ENCODE results near the gene NR2F2.
A peak's percentile ranks its signal among the peaks of the same experiment; 100 is the strongest.

Gene NR2F2

DNA sequence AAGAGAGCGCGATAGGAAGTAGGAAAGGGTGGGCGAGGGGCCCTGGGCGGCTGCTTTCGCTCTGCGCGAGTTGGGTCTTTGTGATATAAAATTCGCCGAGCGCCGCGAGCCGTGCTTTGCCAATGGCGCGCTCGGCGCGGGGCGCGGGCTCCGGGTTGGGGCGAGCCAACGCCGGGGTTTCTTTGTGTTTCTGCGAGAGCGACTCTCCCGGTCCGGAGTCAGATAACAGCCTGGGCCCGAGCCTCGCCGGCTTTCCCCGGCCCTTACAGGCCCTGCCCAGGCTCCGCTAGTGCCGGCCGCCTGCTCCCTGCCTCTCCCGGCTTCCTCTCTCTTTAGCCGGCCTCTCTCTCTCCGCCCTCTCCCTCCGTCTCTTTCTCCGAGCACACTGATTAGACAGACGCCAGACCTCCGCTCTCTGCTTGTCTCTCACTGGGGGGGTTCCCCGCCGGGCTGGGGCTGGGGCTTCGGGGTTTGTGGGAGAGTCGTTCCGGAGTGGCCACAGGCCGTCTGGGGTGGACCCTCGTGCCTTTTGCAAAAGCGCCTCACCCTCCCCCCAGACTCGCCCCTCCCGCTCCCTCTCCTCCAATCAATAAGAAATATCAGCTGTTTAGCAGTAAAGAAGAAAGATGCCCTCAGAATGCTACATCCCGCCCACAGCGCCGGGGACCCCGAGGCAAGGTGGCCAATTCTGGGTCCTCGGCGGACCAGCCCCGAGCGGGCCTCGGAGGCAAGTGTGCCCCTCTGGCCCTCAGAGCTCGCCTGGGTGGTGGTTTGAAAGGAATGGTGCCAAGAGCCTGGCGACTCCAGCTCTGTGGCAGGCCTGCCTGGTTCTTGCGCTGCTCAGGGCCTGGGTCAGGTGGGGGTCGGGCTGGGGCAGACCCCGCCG is 2.9 kb downstream of the NR2F2 start:
- DNase-seq: peak; percentile 30

DNA sequence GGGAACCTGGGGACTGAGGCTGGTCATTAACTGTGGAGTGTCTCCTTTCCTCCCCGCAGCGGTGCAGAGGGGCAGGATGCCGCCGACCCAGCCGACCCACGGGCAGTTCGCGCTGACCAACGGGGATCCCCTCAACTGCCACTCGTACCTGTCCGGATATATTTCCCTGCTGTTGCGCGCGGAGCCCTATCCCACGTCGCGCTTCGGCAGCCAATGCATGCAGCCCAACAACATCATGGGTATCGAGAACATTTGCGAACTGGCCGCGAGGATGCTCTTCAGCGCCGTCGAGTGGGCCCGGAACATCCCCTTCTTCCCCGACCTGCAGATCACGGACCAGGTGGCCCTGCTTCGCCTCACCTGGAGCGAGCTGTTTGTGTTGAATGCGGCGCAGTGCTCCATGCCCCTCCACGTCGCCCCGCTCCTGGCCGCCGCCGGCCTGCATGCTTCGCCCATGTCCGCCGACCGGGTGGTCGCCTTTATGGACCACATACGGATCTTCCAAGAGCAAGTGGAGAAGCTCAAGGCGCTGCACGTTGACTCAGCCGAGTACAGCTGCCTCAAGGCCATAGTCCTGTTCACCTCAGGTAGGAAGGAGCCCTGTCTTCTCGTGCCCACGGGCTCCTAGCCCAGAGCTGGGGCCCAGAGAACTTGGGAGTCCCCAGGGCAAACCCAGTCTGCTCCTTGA is 3.7 kb downstream of the NR2F2 start:
- DNase-seq: peak; percentile 16

DNA sequence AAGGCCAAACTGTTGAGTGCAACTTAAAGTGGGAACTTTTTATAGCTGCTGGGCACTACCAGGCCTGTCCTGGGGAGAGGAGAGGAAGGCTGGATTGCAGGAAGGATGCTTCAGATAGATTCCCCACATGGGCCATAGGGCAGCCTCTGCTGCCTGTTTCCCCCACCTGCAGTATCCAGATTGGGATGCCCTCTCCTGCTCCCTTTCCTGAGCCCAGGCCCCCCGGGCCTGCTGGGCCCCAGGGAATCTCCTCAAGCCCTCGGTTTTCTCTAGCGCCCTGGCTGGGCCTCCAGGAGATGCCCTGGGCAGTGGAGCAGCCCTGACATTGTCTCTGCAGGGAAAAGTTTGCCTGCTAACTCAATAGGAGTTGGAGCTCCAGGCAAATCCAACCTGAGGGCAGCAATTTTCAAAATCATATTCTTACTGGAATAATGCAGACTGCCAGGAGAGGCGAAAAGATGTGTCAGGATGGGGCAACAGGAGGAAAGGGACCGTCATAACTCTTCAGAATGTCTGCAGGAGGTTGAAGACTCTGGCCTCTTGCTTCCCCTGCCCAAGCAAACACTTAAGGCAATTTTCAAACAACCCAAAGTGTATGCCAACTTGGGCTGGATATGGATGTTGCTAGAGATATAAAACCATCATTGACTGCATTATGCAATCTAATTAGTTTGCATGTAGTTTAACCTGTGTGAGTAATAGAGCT is 4.4 kb downstream of the NR2F2 start:
- no peak for DNase-seq

DNA sequence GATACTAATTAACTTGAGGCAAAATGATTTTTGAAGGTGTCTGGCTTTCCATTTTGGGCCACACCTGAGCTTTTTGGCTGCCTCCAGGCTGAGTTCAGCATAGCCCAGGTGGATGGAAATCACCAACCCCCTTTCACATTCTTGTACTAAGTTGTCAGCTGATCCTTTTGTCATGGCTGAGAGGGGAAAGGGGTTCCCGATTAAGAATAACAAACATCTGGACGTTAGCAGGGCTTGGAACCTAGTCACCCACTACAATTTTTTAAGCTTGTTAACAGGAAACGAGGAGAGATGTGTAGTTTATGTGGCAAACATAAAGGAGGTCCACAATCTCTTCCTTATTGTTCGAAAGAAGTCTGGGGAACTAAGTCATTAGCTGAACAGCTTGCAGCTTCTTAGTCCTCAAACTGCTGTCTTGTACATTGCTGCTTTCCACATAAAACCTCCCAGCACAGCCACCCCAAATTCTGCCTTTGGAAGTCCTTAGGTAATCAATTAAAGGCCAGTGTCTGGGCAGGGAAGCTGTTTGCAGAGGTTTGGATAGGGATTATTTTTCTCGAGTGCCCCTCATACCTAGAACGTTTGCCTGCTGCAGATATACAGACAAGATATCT is 5.0 kb downstream of the NR2F2 start:
- no peak for DNase-seq

DNA sequence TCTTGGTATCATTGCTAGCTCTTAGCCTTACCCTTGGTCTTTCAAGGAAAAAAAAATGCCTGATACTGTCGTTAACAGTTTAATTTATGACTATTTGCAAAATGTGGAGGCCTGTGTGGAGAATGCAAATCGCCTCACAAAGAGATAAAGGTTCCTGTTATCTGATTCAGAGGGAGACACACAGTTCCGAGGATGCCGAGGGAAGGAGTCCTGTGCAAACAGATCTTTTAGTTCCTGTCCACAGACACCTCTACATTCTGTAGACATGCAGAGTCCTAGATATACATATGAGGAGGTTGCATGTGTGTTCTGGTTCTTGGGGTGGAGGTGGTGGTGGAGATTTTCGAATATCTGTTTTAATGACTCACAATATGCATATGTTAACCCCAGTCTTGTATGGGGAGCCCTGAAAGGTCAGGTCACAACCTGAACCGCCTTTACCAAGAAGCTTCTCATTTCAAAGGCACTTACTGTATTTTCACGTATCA is 5.7 kb downstream of the NR2F2 start:
- peak; percentile 44 for DNase-seq

DNA sequence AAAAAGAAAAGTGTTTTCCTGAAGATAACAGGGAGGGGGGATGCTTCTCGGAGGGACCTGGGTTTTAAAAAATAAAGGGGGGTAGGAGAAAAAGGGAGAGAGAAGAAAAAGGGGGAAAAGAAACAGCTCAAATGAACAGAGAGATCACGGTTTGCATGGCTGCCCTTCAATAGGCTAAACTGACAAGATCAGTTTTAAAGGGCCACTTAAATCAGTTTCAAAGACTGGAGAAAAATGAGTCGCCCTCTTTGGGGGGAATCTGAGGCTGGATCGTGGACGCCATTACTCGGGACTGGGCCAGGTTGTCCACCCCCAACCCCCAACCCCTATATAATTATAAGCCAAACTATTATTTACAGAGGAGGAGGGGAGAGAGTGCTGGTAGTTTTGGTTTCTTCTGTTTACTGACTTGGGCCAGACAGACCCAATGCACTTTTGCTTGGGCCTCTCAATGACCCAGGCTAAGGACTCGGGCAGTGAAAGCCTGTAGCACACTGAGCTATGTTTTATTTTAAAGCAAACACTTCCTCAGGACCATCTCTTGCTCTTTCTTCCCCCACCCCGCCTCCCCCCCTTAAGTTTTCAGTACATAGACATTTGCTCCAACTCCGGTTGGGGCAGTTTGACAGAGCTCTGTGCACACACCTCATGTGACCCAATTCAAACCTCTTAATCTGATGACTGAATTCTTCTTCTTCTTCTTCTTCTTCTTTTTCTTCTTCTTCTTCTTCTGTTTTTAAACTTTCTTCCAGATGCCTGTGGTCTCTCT is 6.3 kb downstream of the NR2F2 start:
- DNase-seq: peak; percentile 51

DNA sequence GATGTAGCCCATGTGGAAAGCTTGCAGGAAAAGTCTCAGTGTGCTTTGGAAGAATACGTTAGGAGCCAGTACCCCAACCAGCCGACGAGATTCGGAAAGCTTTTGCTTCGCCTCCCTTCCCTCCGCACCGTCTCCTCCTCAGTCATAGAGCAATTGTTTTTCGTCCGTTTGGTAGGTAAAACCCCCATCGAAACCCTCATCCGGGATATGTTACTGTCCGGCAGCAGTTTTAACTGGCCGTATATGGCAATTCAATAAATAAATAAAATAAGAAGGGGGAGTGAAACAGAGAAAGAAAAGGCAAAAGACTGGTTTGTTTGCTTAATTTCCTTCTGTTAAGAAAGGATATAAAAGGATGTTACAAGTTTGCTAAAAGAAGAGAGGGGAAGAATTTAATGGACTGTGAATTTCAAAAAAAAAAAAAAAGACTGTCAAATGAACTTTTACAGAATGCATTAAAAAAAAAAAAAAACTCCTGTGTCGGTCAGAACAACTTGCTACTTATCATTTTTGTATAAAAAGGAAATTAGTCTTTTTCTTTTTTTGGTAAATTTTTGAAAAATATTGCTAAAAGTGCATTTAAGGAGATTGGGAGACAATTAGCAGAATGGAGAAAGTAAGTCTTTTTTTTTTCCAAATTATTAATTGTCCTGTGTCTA is 7.0 kb downstream of the NR2F2 start:
- peak; percentile 42 for DNase-seq

DNA sequence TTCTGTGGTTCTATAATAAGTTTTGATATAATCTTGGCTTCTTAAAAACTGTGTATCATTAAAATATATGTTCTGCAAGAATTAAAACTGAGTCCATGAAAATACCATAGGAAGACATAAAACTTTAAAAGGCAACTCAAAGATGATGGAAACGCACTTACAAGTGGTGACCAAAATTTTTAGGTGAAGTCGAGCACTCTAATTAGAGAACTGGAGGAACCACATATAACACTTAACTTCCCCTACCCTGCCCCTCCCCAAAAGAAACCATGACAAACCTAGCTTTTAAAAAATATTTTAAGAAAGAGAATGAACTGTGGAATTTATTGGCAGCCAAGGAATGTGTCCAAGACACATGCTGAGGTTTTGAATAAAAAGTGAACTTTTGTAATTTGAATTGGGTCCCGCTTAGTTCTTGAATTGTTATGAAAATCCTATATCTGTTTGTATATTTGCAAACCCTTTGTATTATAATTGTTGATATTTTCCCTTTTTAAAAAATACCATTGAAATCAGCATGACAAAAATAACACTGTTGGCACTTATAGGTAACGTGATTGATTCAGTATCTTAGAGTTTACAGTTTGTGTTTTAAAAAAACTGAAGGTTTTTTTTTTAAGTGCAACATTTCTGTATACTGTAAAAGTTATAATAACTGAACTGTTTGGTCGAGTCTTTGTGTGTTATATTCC is 7.7 kb downstream of the NR2F2 start:
- peak; percentile 48 for DNase-seq

DNA sequence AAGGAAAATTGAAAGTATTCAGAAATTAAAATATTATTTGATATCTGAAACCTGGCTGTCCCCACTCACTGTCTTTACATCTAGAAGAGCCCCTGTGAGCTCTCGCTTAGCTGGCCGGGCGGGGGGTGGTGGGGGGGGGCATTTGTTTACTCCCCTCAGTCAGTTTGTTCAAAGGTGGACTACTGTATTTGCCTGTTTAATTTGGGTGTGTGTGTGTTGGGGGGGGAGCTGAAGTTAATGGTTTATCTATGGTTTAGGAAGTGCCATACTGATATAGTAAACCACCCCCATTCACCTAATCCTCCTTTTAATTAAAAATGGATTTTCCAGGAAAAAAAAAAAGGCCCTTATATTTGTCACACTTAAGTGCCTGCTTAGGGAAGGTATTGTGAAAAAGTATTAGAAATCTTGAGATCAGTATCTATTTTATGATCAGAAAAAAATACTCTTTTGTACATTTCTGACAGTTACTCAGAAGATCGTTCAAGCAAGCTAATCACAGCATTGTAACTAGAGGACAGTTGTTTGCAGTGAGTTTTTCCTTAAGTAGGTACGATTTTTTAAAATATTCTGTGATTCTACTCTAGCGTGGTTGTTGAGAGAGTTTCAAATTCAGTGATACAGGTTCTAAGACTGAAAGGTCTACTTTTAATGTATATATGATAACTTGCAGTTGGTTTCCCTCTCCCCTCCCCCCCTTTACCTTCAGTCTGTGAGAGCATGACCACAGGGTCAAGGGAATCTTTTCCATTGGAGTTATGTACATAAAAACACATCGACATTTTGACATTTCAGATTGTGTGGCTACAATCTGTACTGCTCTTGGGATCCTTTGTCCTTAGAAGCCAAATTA is 8.5 kb downstream of the NR2F2 start:
- DNase-seq: peak; percentile 51

DNA sequence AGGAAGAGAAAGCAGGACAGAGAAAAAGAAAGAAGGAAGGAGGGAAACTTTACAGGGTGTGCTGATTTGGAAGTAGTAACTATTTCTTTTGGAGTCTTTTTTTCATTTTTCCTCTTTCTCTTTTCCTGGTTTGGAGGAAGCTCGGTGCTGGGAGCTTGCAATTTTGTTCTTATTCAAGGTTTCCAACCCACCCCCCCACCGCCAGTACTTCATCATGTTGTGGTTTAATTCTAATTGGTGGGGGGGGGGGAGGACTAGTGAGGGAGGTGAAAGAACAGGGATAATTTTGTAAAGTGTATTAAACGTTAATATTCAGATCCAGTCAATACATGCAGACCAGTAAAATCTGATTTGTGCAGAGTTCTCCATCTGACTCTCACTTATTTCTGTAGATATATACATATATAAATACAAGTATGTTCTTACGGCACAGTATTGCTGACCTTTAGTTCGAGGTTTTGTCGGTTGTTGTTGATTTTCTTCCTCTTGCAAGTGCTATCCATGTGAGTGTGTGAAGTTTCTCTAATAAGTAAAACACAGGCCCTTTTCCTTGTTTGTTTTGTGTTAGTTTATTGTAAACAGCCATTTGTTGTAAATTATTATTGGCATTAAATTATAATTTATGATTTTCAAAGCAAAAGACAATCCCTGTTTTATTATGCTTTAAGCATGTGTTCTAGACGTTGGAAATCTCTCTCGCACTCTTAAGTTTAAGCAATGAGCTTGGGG is 9.3 kb downstream of the NR2F2 start:
- DNase-seq: no peak

DNA sequence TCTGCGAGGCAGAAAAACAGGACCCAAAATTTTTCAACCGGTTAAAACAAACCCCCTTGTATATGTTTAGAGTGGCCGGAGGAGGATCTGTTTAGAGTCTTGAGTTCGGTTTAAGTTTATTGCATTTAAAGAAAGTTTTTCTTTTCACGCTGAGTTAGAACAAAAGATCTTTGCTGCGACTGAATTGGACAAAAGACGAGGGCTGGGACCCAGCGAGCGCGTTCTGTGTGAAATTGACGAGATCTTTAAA is 9.8 kb downstream of the NR2F2 start:
- no peak for DNase-seq

DNA sequence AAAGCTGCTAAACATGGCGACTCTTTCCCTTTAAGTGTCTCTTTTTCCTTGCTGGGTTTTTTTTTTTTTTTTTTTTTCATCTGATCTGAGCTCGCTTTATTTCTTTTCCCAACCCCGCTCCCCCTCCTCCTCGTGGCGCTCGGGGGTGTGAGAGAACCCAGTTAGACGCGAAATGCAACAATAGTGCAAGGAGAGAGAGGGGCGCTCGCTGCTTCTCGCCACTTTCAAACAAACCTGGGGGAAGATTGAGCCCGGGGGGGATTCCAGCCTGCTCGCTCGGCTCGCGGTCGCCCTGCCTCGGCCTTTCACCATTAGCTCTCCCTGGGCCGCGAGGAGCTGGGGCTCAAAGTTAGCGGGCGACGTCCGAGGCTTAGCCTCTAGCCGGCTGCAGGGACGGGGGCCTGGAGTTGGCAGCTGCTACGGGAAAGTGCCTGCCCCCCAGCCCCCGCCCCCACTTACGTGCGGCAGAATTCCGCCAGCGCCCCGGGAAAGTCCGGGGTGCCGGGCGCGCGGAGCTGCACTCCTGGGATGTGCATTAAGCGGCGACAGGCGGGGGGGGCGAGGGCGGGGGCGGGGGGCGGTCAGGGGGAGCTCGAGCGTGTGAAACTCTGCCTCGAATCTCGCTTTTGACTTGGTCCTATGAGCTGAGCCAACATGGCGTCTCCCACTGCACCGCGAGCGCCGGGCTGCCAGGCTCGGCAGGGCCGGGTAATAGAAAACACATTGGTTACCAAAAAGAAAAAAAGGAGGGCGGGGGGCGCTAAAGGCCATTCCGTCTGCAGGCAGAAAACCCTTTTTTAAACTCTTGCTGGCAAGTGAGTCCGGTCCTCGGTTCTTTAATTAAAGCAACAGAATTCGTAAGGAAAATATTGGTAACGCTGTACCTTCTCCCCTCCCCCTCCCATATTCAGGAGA is 10.4 kb downstream of the NR2F2 start:
- DNase-seq: peak; percentile 53

DNA sequence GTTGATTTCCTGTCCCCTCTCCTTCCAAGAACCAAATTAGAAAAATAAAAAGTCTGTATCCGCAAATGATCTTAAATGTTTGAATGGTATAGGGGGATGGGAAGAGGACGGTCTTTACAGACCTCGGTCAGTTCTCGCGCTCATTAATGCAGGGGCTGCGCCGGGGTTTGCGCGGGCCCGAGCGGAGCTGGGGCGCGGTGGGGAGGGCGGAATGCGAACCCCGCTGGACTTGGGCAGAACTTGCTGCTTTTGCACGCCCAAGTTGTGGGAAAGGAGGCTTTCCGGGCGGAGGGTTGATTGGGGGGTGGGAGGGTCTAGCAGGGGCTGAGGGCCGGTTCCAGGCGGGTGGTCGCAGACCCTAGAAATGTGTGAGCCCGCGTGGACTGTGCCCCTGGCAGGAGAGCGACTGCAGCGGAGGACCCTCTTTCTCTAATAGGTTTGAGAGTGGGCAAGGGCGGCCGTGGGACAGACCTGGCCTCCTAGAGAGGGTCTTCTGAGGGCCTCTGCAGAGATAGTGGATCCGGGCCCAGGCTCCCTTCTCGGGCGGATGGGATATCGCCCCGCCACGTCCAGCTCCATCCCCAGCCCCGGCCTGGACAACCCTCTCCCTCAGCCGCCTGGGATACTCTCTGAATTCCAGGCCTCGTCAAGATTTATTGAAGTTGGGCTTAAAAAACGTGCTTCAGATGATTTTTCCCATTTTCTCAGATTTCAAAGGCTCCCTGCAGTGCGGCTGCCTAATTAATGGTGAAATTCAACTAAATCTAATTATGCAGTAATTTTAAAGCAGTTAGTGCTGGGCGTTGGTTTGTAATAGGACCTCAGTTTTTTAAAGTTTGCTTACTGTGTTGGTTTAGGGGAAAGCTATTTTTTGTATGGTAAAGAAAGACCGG is 11.3 kb downstream of the NR2F2 start:
- no peak for DNase-seq

DNA sequence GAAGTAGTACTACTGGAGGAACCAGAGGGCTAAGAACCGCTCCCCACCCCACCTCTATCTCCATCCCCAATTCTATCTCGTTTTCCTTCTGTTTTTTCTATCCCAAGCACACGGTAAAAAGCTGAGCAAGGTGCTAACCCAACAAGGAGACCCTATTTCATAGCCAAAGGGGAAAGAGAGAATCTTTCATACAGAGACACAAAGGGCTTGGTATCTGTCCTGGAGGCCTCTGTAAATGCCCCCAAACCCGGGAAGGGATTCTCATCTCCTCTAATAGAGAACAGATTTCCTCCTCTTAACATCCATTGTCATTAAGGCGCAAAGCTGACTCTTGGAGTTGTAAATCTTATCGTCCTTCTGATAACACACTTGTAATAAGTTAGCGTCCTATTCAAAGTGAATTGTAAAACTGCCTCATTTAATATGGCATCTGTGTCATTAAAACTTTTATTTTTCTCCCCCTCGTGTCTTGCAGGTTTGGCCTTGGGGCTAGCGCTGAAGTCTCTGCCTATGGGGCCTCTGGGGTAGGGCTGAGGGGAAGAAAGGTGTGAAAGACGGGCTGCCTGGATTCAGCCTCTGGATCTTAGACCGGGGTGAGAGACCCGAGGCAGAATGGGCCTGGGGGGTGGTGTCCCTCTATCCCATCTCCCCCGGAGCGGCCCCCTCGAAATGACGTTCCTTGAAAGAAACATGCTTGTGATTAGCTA is 12.1 kb downstream of the NR2F2 start:
- no peak for DNase-seq

DNA sequence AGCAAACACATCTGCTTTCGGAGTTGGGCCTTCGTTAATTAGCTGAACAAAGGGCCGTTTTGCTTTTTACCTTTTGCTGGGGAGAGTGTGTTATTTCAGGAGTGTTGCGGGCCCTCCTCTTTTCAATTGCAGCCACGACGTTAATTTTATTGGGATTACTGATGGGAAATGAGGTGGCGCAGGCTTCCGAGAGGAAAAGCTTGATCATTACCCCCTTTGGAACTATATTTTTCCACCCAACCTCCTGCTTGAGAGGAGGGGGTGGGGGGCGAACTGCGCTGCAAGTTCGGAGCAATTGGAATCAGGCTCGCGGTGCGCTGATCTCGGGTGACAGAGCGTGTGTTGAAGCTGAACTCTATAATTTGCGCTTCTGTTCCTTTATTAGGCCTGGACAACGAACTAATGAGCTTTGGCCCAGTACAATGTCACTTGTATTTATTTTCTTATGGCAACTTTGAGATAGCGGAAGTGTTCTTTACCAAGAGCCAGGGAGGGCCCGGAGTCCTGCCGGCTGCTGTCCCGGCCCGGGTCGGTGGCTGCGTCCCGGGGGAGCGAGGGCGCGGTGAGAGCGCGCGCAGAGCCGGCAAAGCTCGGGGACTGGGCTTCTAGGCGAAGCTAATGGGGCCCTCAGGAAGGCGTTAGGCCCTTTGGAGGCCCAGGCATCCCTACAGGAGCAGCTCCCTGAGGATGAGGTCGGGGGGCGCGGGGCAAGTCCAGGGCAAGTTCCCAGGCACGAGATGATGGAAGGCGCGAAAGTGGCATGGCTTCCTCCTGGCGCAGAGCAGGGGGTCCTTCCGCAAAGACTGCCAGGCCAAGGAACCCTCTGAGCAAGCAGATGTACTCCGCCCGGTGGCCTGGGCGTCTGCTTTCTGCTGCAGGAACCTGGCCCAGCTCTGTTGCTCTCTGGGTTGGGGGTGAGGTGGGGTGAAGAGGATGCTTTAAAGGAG is 12.9 kb downstream of the NR2F2 start:
- no peak for DNase-seq

Data from EL (cell line).